LNCAP (cell line): ENCODE measurements around the gene CCDC158.

Source experiments
- CTCF ChIP-seq: fragments of 450-650 bp; IDR thresholded peaks from 2 replicates; pipeline ENCODE4 v1.5.1; 2017; ENCODE audit warnings: mild to moderate bottlenecking

CCDC158 gene

GRCh38 chr4:76376534-76376933, 44.4 kb downstream of the CCDC158 start:
- no peak for TF ChIP-seq CTCF

DNA sequence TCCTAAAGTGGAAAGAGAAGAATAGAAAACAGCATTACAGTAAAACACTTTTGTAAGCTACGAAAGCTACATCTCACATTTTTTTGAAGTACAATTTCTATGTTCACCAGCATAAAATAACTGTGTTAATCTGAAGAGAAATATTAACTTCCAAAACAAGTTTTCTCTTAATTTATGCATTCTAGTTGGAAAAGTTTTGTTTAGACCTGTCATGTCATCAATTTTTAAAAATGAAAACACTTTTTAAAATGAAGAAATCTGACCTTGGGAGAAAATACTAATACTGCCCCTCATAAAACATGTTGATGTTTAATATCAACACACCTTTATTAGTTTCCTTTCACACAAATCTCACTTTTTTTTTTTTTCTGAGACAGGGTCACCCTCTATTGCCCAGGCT, 45.2 kb downstream of the CCDC158 start:
- no peak for TF ChIP-seq CTCF

- no peak for TF ChIP-seq CTCF
Observed at GRCh38 chr4:76374798-76375197, 46.1 kb downstream of the CCDC158 start.

DNA sequence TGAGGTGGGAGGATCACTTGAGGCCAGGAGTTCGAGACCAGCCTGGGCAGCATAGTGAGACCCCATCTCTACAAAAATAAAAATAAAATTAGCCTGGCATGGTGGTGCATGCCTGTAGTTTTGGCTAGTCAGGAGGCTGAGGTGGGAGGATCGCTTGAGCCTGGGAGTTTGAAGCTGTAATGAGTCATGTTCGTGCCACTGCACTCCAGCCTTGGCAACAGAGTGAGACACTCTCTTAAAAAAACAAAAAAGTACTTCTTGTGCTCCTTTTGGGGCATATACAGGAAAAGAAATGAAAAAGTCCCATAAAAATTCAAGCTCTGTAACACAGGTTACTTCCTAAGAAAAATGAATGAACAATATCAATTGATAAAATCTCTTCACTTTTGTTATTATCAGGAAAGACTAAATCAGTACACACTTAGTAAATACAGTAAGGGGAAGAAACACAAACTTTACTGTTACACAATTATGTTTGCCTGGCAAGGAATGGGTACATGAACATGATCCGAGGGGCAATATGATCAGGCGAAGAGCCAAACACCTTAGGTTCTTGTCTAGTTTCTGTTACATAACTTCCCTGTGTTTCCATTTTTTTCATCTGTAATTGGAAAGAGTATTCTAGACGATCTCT, 46.9 kb downstream of the CCDC158 start:
- no peak for TF ChIP-seq CTCF

- TF ChIP-seq CTCF, result no peak
Observed at GRCh38 chr4:76366737-76367136, 54.2 kb downstream of the CCDC158 start.

DNA sequence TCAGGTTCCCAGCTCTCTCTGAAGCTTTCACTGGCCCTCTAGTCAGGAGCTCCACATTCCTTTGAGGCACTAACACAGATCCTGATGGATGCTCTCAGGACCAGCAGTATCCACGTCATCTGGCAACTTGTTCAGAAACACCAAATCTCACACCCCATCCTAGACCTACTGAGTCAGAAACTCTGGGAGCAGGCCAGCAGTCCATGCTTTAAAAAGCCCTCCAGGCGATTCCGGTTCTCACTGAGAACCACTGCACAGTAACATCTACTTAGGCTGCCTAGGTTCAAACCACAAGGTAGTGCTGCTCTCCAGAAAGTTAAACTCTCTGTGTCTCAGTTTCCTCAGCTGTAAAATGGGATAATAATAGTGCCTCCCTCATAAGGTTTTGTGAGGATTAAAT, 55.3 kb downstream of the CCDC158 start:
- TF ChIP-seq CTCF, result no peak

DNA sequence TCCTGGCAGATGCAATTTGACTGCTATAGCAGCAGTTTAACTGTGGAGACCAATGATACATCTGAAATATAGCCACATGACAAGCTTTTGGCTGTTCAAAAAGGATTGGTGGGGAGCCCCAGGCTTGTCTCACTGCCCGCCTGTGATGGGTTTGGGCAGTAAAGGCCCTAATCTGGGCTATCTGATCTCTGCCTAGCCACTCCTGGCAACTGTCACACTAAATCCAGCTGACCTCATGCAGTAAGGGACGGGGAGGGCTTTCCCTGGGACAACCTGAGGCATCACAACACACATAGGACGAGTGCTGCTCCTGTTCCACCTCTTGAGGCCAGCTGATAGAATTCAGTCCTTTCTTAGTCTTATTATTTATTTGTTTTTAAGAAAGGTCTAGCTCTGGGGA, 56.2 kb downstream of the CCDC158 start:
- TF ChIP-seq CTCF, result no peak
